HFFc6 (cell line): Measurements from ENCODE around the gene THYN1. TPM values are rescaled to one million over a fixed set of nuclear protein-coding genes. Genes with fewer than 3 reads are reported as not detected.
A peak's percentile ranks its signal among the peaks of the same experiment; 100 is the strongest.
"Not testable (repeated sequence)": the region's sequence is repeated elsewhere in the genome, so short reads cannot be mapped to it uniquely, and the experiment has no call there.

ENCODE experiments used
- DNase-seq: peaks from one replicate; pipeline ENCODE4 v3.0.0-alpha.2; 2018
- H3K27ac Mint-ChIP-seq: 2 replicates; pipeline ENCODE4 v1.8.0; 2020; ENCODE audit warnings: mild to moderate bottlenecking, mixed read lengths
- H3K27me3 Mint-ChIP-seq: 2 replicates; pipeline ENCODE4 v1.8.0; 2021; ENCODE audit warnings: mild to moderate bottlenecking, moderate library complexity, mixed read lengths; ENCODE audit not compliant: insufficient read depth
- H3K36me3 Mint-ChIP-seq: 2 replicates; pipeline ENCODE4 v1.8.0; 2021; ENCODE audit warnings: low read depth, mixed read lengths
- H3K4me1 Mint-ChIP-seq: 2 replicates; pipeline ENCODE4 v1.8.0; 2020; ENCODE audit warnings: low read depth, mixed read lengths
- H3K4me3 Mint-ChIP-seq: 2 replicates; pipeline ENCODE4 v1.8.0; 2020; ENCODE audit warnings: mild to moderate bottlenecking, moderate library complexity, mixed read lengths
- H3K9me3 Mint-ChIP-seq: 2 replicates; pipeline ENCODE4 v1.8.0; 2020; ENCODE audit warnings: mild to moderate bottlenecking, mixed read lengths
- CTCF ChIP-seq: fragments of 200-600 bp; sonication (generic); IDR thresholded peaks from 2 replicates; pipeline ENCODE4 v1.5.0; 2021; ENCODE audit warnings: antibody characterized with exemption, mild to moderate bottlenecking
- total RNA-seq, 6 experiments: library from RNA; stranded (reverse); fragmentation: NEBNext Ultra II Directional; extraction: Animal tissue kit (Norgen Biotek cat#: 25700); gene quantifications; 2 replicates in 1 of 6; 3 replicates in 5 of 6; pipeline ENCODE4 v1.2.3, GENCODE V29; 2021

The THYN1 gene
- total RNA-seq, 6 experiments from 2014 or later, result 32.7 to 36.8 (median 34.2) TPM

- no peak overlapping the region for H3K4me3 Mint-ChIP-seq
- H3K27ac Mint-ChIP-seq, result no peak overlapping the region
- no peaks in the 10 kb centered on the region for H3K9me3 Mint-ChIP-seq
- no peak for TF ChIP-seq CTCF
- H3K36me3 Mint-ChIP-seq, result peaks cover 12% of the 10 kb centered on the region
- peaks cover 11% of the 10 kb centered on the region for H3K4me1 Mint-ChIP-seq
- no peak for DNase-seq
- H3K27me3 Mint-ChIP-seq, result no peaks in the 10 kb centered on the region; the same call in 1 of the 2 replicates
Measured at GRCh38 chr11:134258577-134258976, 5.4 kb upstream of the THYN1 start.

- H3K9me3 Mint-ChIP-seq, result no peaks in the 10 kb centered on the region
- H3K27ac Mint-ChIP-seq, result no peak overlapping the region
- no peak for DNase-seq
- TF ChIP-seq CTCF, result no peak
- H3K27me3 Mint-ChIP-seq, result no peaks in the 10 kb centered on the region; the same call in 1 of the 2 replicates
- no peak overlapping the region for H3K4me3 Mint-ChIP-seq
- peaks cover 17% of the 10 kb centered on the region for H3K4me1 Mint-ChIP-seq
- H3K36me3 Mint-ChIP-seq, result peaks cover 12% of the 10 kb centered on the region
Measured at GRCh38 chr11:134257101-134257500, 3.9 kb upstream of the THYN1 start.

GRCh38 chr11:134255184-134255561 lies 2.0 kb upstream of the THYN1 start:
- Mint-ChIP-seq H3K36me3 (peaks cover 12% of the 10 kb centered on the region), H3K4me1 (peaks cover 23% of the 10 kb centered on the region)
- not testable (repeated sequence) for H3K27ac Mint-ChIP-seq, H3K4me3 Mint-ChIP-seq, DNase-seq, H3K9me3 Mint-ChIP-seq, H3K27me3 Mint-ChIP-seq

DNA sequence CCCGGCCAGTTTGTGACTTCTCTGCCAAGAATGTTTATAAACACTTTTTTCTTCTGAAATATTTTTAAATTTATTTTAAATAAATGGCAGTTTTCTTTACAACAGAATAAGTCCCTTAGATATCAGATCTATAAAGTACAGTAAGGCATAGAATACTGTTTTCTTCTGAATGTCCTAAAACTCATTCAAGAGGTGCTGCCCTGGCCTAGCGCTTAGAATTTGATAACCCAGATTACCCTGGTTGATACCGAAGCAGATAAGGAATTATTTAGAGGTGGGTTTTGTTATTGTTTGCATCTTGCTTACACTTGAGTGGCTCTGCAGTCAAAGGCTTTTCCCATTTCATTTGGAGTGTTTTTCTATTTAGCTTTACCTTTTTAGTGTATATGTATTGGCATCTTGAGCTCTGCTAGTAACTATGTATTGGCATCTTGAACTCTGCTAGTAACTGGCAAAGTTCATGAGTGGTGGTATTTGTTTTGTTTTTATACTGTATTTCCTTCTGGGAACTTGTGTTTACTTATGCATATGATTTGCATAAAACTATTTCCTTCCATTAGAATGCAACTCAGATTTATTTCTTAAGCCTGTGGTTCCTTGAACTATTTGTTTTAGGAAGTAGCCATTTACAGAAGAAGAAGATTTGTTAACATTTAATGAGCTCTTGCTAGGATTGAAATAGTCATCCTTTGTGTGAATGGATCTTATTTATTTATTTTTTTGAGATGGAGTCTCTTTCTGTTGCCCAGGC lies 1.5 kb upstream of the THYN1 start:
- H3K36me3 Mint-ChIP-seq, result peaks cover 12% of the 10 kb centered on the region
- no peaks in the 10 kb centered on the region for H3K9me3 Mint-ChIP-seq
- no peak for TF ChIP-seq CTCF
- H3K27me3 Mint-ChIP-seq, result no peaks in the 10 kb centered on the region; the same call in 1 of the 2 replicates
- DNase-seq, result no peak
- H3K4me3 Mint-ChIP-seq, result peak overlapping the region; percentile 94
- no peak overlapping the region for H3K27ac Mint-ChIP-seq
- H3K4me1 Mint-ChIP-seq, result peaks cover 23% of the 10 kb centered on the region

- peak; percentile 47 for DNase-seq
Measured at GRCh38 chr11:134252346-134253187, 585 bp downstream of the THYN1 start.

More at GRCh38 chr11:134252346-134253187, 585 bp downstream of the THYN1 start:
- Mint-ChIP-seq H3K27me3 (no peaks in the 10 kb centered on the region; the same call in 1 of the 2 replicates), H3K4me3 (peak overlapping the region; percentile 94), H3K27ac (peak overlapping the region; percentile 79), H3K9me3 (no peaks in the 10 kb centered on the region), H3K4me1 (peaks cover 30% of the 10 kb centered on the region), H3K36me3 (peaks cover 6% of the 10 kb centered on the region)
- no peak for TF ChIP-seq CTCF
